A673 (cell line): Measurements from ENCODE around the gene USP35. TPM values are rescaled to one million over a fixed set of nuclear protein-coding genes. Genes with fewer than 3 reads are reported as not detected.

Source experiments
- BruUV-seq: library from RNA; stranded (reverse); fragments of 400-500 nt; replicated peaks from 2 replicates; lab custom pipeline; 2021; lab: Mats Ljungman, UMichigan
- CTCF ChIA-PET: fragments of 300-600 bp; sonication (Branson Sonifier 250); formaldehyde crosslinking; loops from one replicate; lab custom pipeline; 2022; ENCODE audit warnings: antibody characterized with exemption; lab: Charles Lee
- POLR2A ChIA-PET: fragments of 300-600 bp; sonication (Branson Sonifier 250); formaldehyde crosslinking; loops from one replicate; lab custom pipeline; 2022; ENCODE audit warnings: antibody characterized with exemption; ENCODE audit not compliant: low non-redundant PET; lab: Charles Lee
- DNase-seq: peaks from one replicate; pipeline ENCODE4 v3.0.0-alpha.2; 2015; ENCODE audit warnings: low spot score
- H3K27ac ChIP-seq: fragments of 200-600 bp; sonication (generic); 2 replicates; pipeline ENCODE4 v1.5.1; 2016; ENCODE audit warnings: mixed run types, low read depth, mild to moderate bottlenecking, mixed read lengths, antibody characterized with exemption, low read length; ENCODE audit not compliant: poor library complexity, severe bottlenecking
- H3K27me3 ChIP-seq: fragments of 200-600 bp; sonication (generic); replicated peaks from 2 replicates; pipeline ENCODE4 v1.6.1; 2017; ENCODE audit warnings: mixed run types, low read depth, mild to moderate bottlenecking, mixed read lengths, antibody characterized with exemption, low read length; ENCODE audit not compliant: insufficient read depth, poor library complexity
- H3K36me3 ChIP-seq: fragments of 200-600 bp; sonication (generic); 2 replicates; pipeline ENCODE4 v1.6.1; 2016; ENCODE audit warnings: mixed run types, mild to moderate bottlenecking, mixed read lengths, antibody characterized with exemption, low read length; ENCODE audit not compliant: insufficient read depth, poor library complexity, severe bottlenecking
- H3K4me1 ChIP-seq: fragments of 200-600 bp; sonication (generic); 2 replicates; pipeline ENCODE4 v1.6.1; 2017; ENCODE audit warnings: mixed run types, mild to moderate bottlenecking, mixed read lengths, antibody characterized with exemption, low read length; ENCODE audit not compliant: insufficient read depth, poor library complexity, severe bottlenecking
- H3K4me3 ChIP-seq: fragments of 200-600 bp; sonication (generic); 2 replicates; pipeline ENCODE4 v1.5.1; 2016; ENCODE audit warnings: low read depth, mixed run types, mild to moderate bottlenecking, mixed read lengths, low read length; ENCODE audit not compliant: poor library complexity, severe bottlenecking
- H3K9me3 ChIP-seq: fragments of 200-600 bp; sonication (generic); 2 replicates; pipeline ENCODE4 v1.6.1; 2016; ENCODE audit warnings: mixed run types, low read depth, mild to moderate bottlenecking, mixed read lengths, antibody characterized with exemption, low read length; ENCODE audit not compliant: poor library complexity, severe bottlenecking
- CTCF ChIP-seq: fragments of 300-800, 200-600 bp; sonication (generic); conservative IDR thresholded peaks from 2 replicates; pipeline ENCODE4 v1.5.1; 2017; ENCODE audit warnings: low read depth, mild to moderate bottlenecking, antibody characterized with exemption, low read length, moderate library complexity, mixed read lengths
- EZH2 ChIP-seq: fragments of 200-600 bp; sonication (generic); IDR thresholded peaks from 2 replicates; pipeline ENCODE4 v1.6.1; 2017; ENCODE audit warnings: borderline replicate concordance, low read depth, mild to moderate bottlenecking, mixed read lengths, antibody characterized with exemption, low read length; ENCODE audit not compliant: poor library complexity, severe bottlenecking
- intact Hi-C: fragments of 100-400 bp; cut with micrococcal nuclease; formaldehyde crosslinking; loops from one replicate; pipeline ENCODE4 v1.10.0; 2022; ENCODE audit not compliant: unreplicated experiment
- total RNA-seq: library from RNA; stranded (reverse); gene quantifications from 2 replicates; pipeline ENCODE4 v1.2.3, GENCODE V29; 2021

The USP35 gene
- total RNA-seq, 1 experiment from 2014 or later: 4.8 TPM

GRCh38 chr11:78149646-78150045 is 39.1 kb upstream of the USP35 start:
- H3K9me3 ChIP-seq: no peaks in the 10 kb centered on the region
- no peaks in the 10 kb centered on the region for H3K36me3 ChIP-seq
- H3K4me3 ChIP-seq: no peak overlapping the region
- DNase-seq: peak; percentile 25
- ChIA-PET POLR2A (no interaction called here), CTCF (no interaction called here)
- intact Hi-C loops: no loop called here
- no TSS peak for BruUV-seq
- no peak overlapping the region for H3K27ac ChIP-seq
- TF ChIP-seq EZH2 (no peak), CTCF (peak; percentile 25; the same call in 1 of the 2 replicates)
- no peaks in the 10 kb centered on the region for H3K27me3 ChIP-seq
- H3K4me1 ChIP-seq: no peaks in the 10 kb centered on the region

- no peak overlapping the region for H3K27ac ChIP-seq
- intact Hi-C loops: no loop called here
- ChIA-PET POLR2A (no interaction called here), CTCF (no interaction called here)
- no peaks in the 10 kb centered on the region for H3K4me1 ChIP-seq
- H3K27me3 ChIP-seq: no peaks in the 10 kb centered on the region
- H3K4me3 ChIP-seq: no peak overlapping the region
- no peak for TF ChIP-seq CTCF
- TF ChIP-seq EZH2: no peak
- H3K9me3 ChIP-seq: no peaks in the 10 kb centered on the region
- BruUV-seq: no TSS peak
- no peak for DNase-seq
- H3K36me3 ChIP-seq: no peaks in the 10 kb centered on the region
These were observed 38.4 kb upstream of the USP35 start for GRCh38 chr11:78150346-78150745.

GRCh38 chr11:78150754-78151153 is 38.0 kb upstream of the USP35 start:
- Histone ChIP-seq H3K27ac (no peak overlapping the region), H3K27me3 (no peaks in the 10 kb centered on the region), H3K4me3 (no peak overlapping the region), H3K9me3 (no peaks in the 10 kb centered on the region), H3K36me3 (no peaks in the 10 kb centered on the region), H3K4me1 (no peaks in the 10 kb centered on the region)
- DNase-seq: no peak
- TF ChIP-seq CTCF (no peak), EZH2 (no peak)
- POLR2A ChIA-PET: no interaction called here
- BruUV-seq: no TSS peak
- CTCF ChIA-PET: no interaction called here
- intact Hi-C loops: no loop called here
